SK-N-SH treated with all-trans-retinoic acid at 6 μM for 48 hours (cell line): ENCODE measurements around the gene FTCD.

Experiments used
- ATAC-seq: fragments of 200-7000 bp; cut with Tn5 transposase; 3 replicates; pipeline ENCODE4 v1.9.1; 2020; ENCODE audit warnings: mild to moderate bottlenecking, moderate library complexity
- ARNTL ChIP-seq: fragments of 450-650 bp; formaldehyde crosslinking; IDR thresholded peaks from 2 replicates; pipeline ENCODE4 v1.5.0; 2020; ENCODE audit warnings: low read depth, mild to moderate bottlenecking, moderate library complexity, borderline replicate concordance
- BACH2 ChIP-seq: fragments of 250-450 bp; sonication (Bioruptor Pico); IDR thresholded peaks from 2 replicates; pipeline ENCODE4 v1.9.0; 2021; ENCODE audit warnings: mild to moderate bottlenecking, borderline replicate concordance
- CREB5 ChIP-seq: fragments of 250-450 bp; sonication (Bioruptor Pico); IDR thresholded peaks from 2 replicates; pipeline ENCODE4 v1.5.1; 2020; ENCODE audit warnings: low read depth, mild to moderate bottlenecking, moderate library complexity
- CSDC2 ChIP-seq: fragments of 250-450 bp; sonication (Bioruptor Pico); IDR thresholded peaks from 2 replicates; pipeline ENCODE4 v1.5.0; 2020; ENCODE audit warnings: mild to moderate bottlenecking, moderate library complexity
- CSRNP3 ChIP-seq: fragments of 250-450 bp; sonication (Bioruptor Pico); IDR thresholded peaks from 2 replicates; pipeline ENCODE4 v1.5.1; 2021; ENCODE audit warnings: mild to moderate bottlenecking, moderate library complexity
- ESRRG ChIP-seq: fragments of 250-450 bp; sonication (Bioruptor Pico); IDR thresholded peaks from 2 replicates; pipeline ENCODE4 v1.6.1; 2021; ENCODE audit warnings: mild to moderate bottlenecking
- GLIS3 ChIP-seq: fragments of 250-450 bp; sonication (Bioruptor Pico); IDR thresholded peaks from 2 replicates; pipeline ENCODE4 v1.5.0; 2020; ENCODE audit warnings: mild to moderate bottlenecking, moderate library complexity
- ISL1 ChIP-seq: fragments of 250-450 bp; sonication (Bioruptor Pico); IDR thresholded peaks from 2 replicates; pipeline ENCODE4 v2.1.2; 2022; ENCODE audit warnings: mild to moderate bottlenecking, moderate library complexity
- OSR1 ChIP-seq: fragments of 250-450 bp; sonication (Bioruptor Pico); IDR thresholded peaks from 2 replicates; pipeline ENCODE4 v1.8.0; 2022; ENCODE audit warnings: moderate library complexity, mild to moderate bottlenecking, inconsistent platforms
- PATZ1 ChIP-seq: fragments of 250-450 bp; sonication (Bioruptor Pico); IDR thresholded peaks from 2 replicates; pipeline ENCODE4 v1.8.0; 2020; ENCODE audit warnings: mild to moderate bottlenecking, moderate library complexity, borderline replicate concordance
- PPARA ChIP-seq: fragments of 250-450 bp; sonication (Bioruptor Pico); IDR thresholded peaks from 2 replicates; pipeline ENCODE4 v1.5.0; 2020; ENCODE audit warnings: mild to moderate bottlenecking, borderline replicate concordance
- RARB ChIP-seq: fragments of 250-450 bp; sonication (Bioruptor Pico); IDR thresholded peaks from 2 replicates; pipeline ENCODE4 v1.8.0; 2021; ENCODE audit warnings: mild to moderate bottlenecking, moderate library complexity
- SNAI2 ChIP-seq: fragments of 250-450 bp; sonication (Bioruptor Pico); IDR thresholded peaks from 2 replicates; pipeline ENCODE4 v1.5.0; 2020; ENCODE audit warnings: mild to moderate bottlenecking, moderate library complexity
- TCF4 ChIP-seq: fragments of 250-450 bp; sonication (Bioruptor Pico); IDR thresholded peaks from 2 replicates; pipeline ENCODE4 v1.8.0; 2021; ENCODE audit warnings: mild to moderate bottlenecking, moderate library complexity, borderline replicate concordance
- TOX ChIP-seq: fragments of 250-450 bp; sonication (Bioruptor Pico); IDR thresholded peaks from 2 replicates; pipeline ENCODE4 v1.8.0; 2021; ENCODE audit warnings: mild to moderate bottlenecking, moderate library complexity, borderline replicate concordance
- TSHZ2 ChIP-seq: fragments of 250-450 bp; sonication (Bioruptor Pico); IDR thresholded peaks from 2 replicates; pipeline ENCODE4 v1.5.0; 2020; ENCODE audit warnings: mild to moderate bottlenecking, moderate library complexity
- ZC3H10 ChIP-seq: fragments of 250-450 bp; sonication (Bioruptor Pico); IDR thresholded peaks from 2 replicates; pipeline ENCODE4 v1.5.1; 2021; ENCODE audit warnings: mild to moderate bottlenecking, moderate library complexity
- ZFP3 ChIP-seq: fragments of 250-450 bp; sonication (Bioruptor Pico); IDR thresholded peaks from 2 replicates; pipeline ENCODE4 v1.5.0; 2020; ENCODE audit warnings: mild to moderate bottlenecking, moderate library complexity
- ZFP30 ChIP-seq: fragments of 450-650 bp; formaldehyde crosslinking; IDR thresholded peaks from 2 replicates; pipeline ENCODE4 v1.5.0; 2022; ENCODE audit warnings: mild to moderate bottlenecking, moderate library complexity
- ZNF565 ChIP-seq: fragments of 450-650 bp; formaldehyde crosslinking; conservative IDR thresholded peaks from 2 replicates; pipeline ENCODE4 v1.5.0; 2020; ENCODE audit warnings: low read depth, mild to moderate bottlenecking, moderate library complexity
- ZNF8 ChIP-seq: fragments of 450-650 bp; formaldehyde crosslinking; IDR thresholded peaks from 2 replicates; pipeline ENCODE4 v1.5.0; 2020; ENCODE audit warnings: mild to moderate bottlenecking, moderate library complexity

The FTCD gene

GRCh38 chr21:46160907-46161632, 5.7 kb upstream of the FTCD start:
- TF ChIP-seq CSRNP3 (no peak), ZNF8 (CRISPR knock-in tag) (no peak), BACH2 (CRISPR knock-in tag) (no peak), GLIS3 (CRISPR knock-in tag) (no peak), PPARA (no peak), RARB (CRISPR knock-in tag) (no peak), OSR1 (CRISPR knock-in tag) (no peak), ESRRG (no peak), CSDC2 (no peak), TSHZ2 (CRISPR knock-in tag) (no peak), CREB5 (CRISPR knock-in tag) (no peak), TCF4 (CRISPR knock-in tag) (no peak), ZFP3 (no peak), ISL1 (no peak), TOX (no peak), SNAI2 (CRISPR knock-in tag) (no peak)
- no peak for ATAC-seq

- ATAC-seq = no peak
- no peak for TF ChIP-seq ESRRG
- no peak for TF ChIP-seq OSR1 (CRISPR knock-in tag)
- no peak for TF ChIP-seq ZC3H10 (CRISPR knock-in tag)
- TF ChIP-seq PPARA = no peak
- no peak for TF ChIP-seq ZFP30 (CRISPR knock-in tag)
- no peak for TF ChIP-seq BACH2 (CRISPR knock-in tag)
- TF ChIP-seq ARNTL = no peak
- no peak for TF ChIP-seq SNAI2 (CRISPR knock-in tag)
- no peak for TF ChIP-seq ZNF565
- no peak for TF ChIP-seq CSDC2
- TF ChIP-seq TSHZ2 (CRISPR knock-in tag) = no peak
- no peak for TF ChIP-seq PATZ1 (CRISPR knock-in tag)
Observed at GRCh38 chr21:46160657-46160906, 5.2 kb upstream of the FTCD start.
